Measurements from ENCODE around the gene KIAA2012. TPM values are rescaled to one million over a fixed set of nuclear protein-coding genes. Genes with fewer than 3 reads are reported as not detected.

KIAA2012 gene
- total and polyA plus RNA-seq, 2 of the 4 experiments (the other 2 are of a cell fraction), result under 0.01 to 0.09 TPM

DNA sequence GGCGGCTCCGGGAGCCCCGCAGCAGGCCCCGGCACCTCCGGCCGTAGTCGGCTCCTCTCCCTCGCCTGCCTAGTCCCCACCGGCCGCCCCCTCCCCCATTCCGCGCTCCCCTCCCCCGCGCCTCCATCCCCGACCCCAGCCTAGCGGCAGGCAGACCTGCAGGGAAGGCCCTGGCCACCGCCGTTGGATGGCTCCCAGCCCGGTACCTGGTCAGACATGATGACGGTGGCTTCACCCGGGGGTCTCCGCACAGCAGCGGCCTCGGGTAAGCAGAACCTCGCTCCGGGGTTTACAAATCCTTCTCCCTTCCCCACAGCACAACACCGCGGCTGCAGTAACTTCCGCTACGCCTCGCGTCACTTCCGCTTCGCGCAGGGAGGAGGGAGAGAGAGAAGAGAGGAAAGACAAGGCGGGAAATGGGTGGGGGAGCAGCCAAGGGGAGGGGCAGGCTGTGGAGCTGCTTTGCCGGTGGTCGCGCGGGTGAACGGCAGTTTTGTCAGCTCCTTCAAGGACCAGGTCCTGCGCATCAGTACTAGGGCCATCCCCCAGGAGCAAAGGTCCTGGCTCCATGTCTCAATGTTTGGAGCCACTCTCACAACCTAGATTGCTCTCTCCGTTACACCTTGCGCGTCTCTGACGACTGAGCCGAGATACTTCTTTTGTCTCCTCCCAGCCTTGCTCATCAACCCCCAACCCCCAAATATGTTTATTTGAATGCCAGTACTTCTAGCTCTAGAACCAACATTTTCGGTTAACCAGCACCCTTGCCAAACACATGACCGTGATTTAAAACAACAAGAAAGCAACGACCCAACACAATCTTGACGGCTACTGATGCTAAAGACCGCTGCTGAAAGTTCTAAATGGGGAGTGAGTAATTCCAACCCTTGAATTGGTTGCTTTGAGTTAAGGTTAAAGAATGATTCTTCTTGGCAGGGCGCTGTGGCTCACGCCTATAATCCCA is 165.5 kb downstream of the KIAA2012 start, which contains the start of gene SUMO1:
TSS of gene SUMO1 (minus strand) at position 364 of the 964 bp plus-strand sequence. CDS start at position 218, 146 bp downstream.
- Histone ChIP-seq H2BK15ac (ENCODE audit: low read depth, low read length) (peak within 1 kb of the TSS; percentile 58; the same call in 1 of the 3 replicates), H2AK5ac (ENCODE audit: low read depth, low read length) (peak within 1 kb of the TSS; percentile 52), H3K27ac (ENCODE audit: insufficient read depth, low read length) (peak within 1 kb of the TSS; percentile 95), H4K5ac (ENCODE audit: low read depth, low read length) (peak within 1 kb of the TSS; percentile 87), H3K4me1 (ENCODE audit: control insufficient read depth, insufficient read depth, low read length) (no peaks in the 10 kb centered on the region; the same call in 1 of the 2 replicates), H4K8ac (ENCODE audit: low read depth in 2 of 2, low read length in 2 of 2) (peak within 1 kb of the TSS; percentile 91 to 98), H2AK9ac (replicated peaks; ENCODE audit: low read depth, low read length, poor library complexity) (peak within 1 kb of the TSS; percentile 85), H3K14ac (replicated peaks; ENCODE audit: low read depth, low read length) (peak within 1 kb of the TSS; percentile 90), H3K4me2 (ENCODE audit: low read depth, low read length) (peak within 1 kb of the TSS; percentile 89), H3K18ac (ENCODE audit: low read depth, low read length) (peak within 1 kb of the TSS; percentile 76), H2BK20ac (ENCODE audit: low read depth, low read length) (0 out of 2 replicates have a peak within 1 kb of the TSS, but pooled peaks have one; percentile 17), H3K9me1 (ENCODE audit: insufficient read depth, low read length) (peaks cover 2% of the 10 kb centered on the region), H3K36me3 (ENCODE audit: control insufficient read depth, insufficient read depth, low read length) (no peaks in the 10 kb centered on the region), H2BK120ac (ENCODE audit: low read depth, low read length) (peak within 1 kb of the TSS; percentile 75), H3K56ac (ENCODE audit: extremely low read depth, insufficient read depth, low read length) (peak within 1 kb of the TSS; percentile 73), H2BK5ac (ENCODE audit: low read depth, low read length, poor library complexity, severe bottlenecking) (peak within 1 kb of the TSS; percentile 88), H3K4ac (ENCODE audit: low read depth, low read length) (peak within 1 kb of the TSS; percentile 91), H3K27me3 (ENCODE audit: control insufficient read depth, insufficient read depth, low read length) (no peaks in the 10 kb centered on the region), H3K23ac (ENCODE audit: low read depth, low read length) (peak within 1 kb of the TSS; percentile 82), H2AFZ (replicated peaks; ENCODE audit: low read length, poor library complexity) (peak within 1 kb of the TSS; percentile 100), H4K91ac (ENCODE audit: insufficient read depth, low read depth, low read length) (peak within 1 kb of the TSS; percentile 87), H3K4me3 (ENCODE audit: insufficient read depth, low read depth, low read length) (peak within 1 kb of the TSS; percentile 98), H4K20me1 (ENCODE audit: insufficient read depth, low read length) (peaks cover 37% of the 10 kb centered on the region), H3K9me3 (ENCODE audit: control insufficient read depth, insufficient read depth, low read length) (no peaks in the 10 kb centered on the region), H3K79me1 (ENCODE audit: low read depth in 1 of 2, low read length in 2 of 2) (peaks cover 0 to 19% of the 10 kb centered on the region in 2 experiments; a peak in 2 of 4 replicates), H3K9ac (ENCODE audit: low read depth, low read length) (peak within 1 kb of the TSS; percentile 84)
- ATAC-seq (ENCODE audit: low read depth) (peak; percentile 93), DNase-seq (peak; percentile 87)
- intact Hi-C loops (cut with micrococcal nuclease), result no loop called here
- TF ChIP-seq, protein P1, sequence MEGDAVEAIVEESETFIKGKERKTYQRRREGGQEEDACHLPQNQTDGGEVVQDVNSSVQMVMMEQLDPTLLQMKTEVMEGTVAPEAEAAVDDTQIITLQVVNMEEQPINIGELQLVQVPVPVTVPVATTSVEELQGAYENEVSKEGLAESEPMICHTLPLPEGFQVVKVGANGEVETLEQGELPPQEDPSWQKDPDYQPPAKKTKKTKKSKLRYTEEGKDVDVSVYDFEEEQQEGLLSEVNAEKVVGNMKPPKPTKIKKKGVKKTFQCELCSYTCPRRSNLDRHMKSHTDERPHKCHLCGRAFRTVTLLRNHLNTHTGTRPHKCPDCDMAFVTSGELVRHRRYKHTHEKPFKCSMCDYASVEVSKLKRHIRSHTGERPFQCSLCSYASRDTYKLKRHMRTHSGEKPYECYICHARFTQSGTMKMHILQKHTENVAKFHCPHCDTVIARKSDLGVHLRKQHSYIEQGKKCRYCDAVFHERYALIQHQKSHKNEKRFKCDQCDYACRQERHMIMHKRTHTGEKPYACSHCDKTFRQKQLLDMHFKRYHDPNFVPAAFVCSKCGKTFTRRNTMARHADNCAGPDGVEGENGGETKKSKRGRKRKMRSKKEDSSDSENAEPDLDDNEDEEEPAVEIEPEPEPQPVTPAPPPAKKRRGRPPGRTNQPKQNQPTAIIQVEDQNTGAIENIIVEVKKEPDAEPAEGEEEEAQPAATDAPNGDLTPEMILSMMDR (conservative IDR thresholded peaks at IDR 0.05; ENCODE audit: low read depth, low read length), result no peak
- no peak for TF ChIP-seq CHD1 (IDR thresholded peaks at IDR 0.05; ENCODE audit: low read depth, low read length)
- peak; percentile 85 for TF ChIP-seq MAZ (IDR thresholded peaks at IDR 0.05; ENCODE audit: borderline replicate concordance, low read depth, low read length)
- TF ChIP-seq BHLHE40 (IDR thresholded peaks at IDR 0.05; ENCODE audit: low read depth, low read length), result no peak
- no peak for TF ChIP-seq RCOR1 (IDR thresholded peaks at IDR 0.05; ENCODE audit: insufficient replicate concordance, low read length)
- TF ChIP-seq RFX5 (IDR thresholded peaks at IDR 0.05; ENCODE audit: low read depth, low read length), result no peak
- POLR2A ChIA-PET (ENCODE audit: unreplicated experiment), result interaction anchor here (0.5 kb wide), 1 partner anchor 1431 kb away, joined by 3 read pairs; no protein-coding TSS in a partner anchor
- WGBS, 2 experiments (ENCODE audit: extremely low coverage in 2 of 2, insufficient read length in 1 of 2), result 10% methylated on average over 12 of the region's 54 CpGs; no CpG with 5 or more reads in 1 of the 2 experiments
- BruUV-seq (replicated peaks), result no TSS peak
- in situ Hi-C loops (cut with MboI; ENCODE audit: low sequenced_read_pairs), result no loop called here
- CTCF ChIA-PET, result interaction anchor here (0.6 kb wide), 1 partner anchor 8 kb away, joined by 3 read pairs; no protein-coding TSS in a partner anchor
- dilution Hi-C loops (cut with HindIII; ENCODE audit: low sequenced_read_pairs, unreplicated experiment), result no loop called here

Data from IMR-90 (cell line).